GM12878 (cell line): ENCODE data around the gene HOXA2. TPM values are rescaled to one million over a fixed set of nuclear protein-coding genes. Genes with fewer than 3 reads are reported as not detected.
A peak's percentile ranks its signal among the peaks of the same experiment; 100 is the strongest.

Source experiments
- ATAC-seq: fragments of 200-7000 bp; cut with Tn5 transposase; 3 replicates; pipeline ENCODE4 v1.9.1; 2020; ENCODE audit warnings: mild to moderate bottlenecking, moderate library complexity
- Bru-seq: library from RNA; stranded (reverse); fragments of 400-500 nt; gene quantifications from one replicate; lab custom pipeline; 2021; lab: Mats Ljungman, UMichigan
- BruChase-seq, 2 experiments: library from RNA; stranded (reverse); fragments of 400-500 nt; gene quantifications; one replicate each; lab custom pipeline; 2021; lab: Mats Ljungman, UMichigan
- BruUV-seq: library from RNA; stranded (reverse); fragments of 400-500 nt; replicated peaks from 2 replicates; lab custom pipeline; 2021; lab: Mats Ljungman, UMichigan
- CTCF ChIA-PET: fragments of 300-600 bp; sonication (Branson Sonifier 250); formaldehyde crosslinking; extraction: SDS; loops from one replicate; lab custom pipeline; 2021; ENCODE audit warnings: inconsistent platforms; lab: Yijun Ruan, JAX
- POLR2A ChIA-PET: fragments of 350-600 bp; formaldehyde crosslinking; extraction: SDS; loops from one replicate; lab custom pipeline; 2021; ENCODE audit warnings: inconsistent platforms; lab: Charles Lee
- RAD21 ChIA-PET: fragments of 300-600 bp; sonication (Branson Sonifier 250); formaldehyde crosslinking; loops from one replicate; lab custom pipeline; 2023; ENCODE audit warnings: antibody characterized with exemption; ENCODE audit not compliant: unreplicated experiment; lab: Charles Lee
- SMC1A ChIA-PET: fragments of 300-600 bp; sonication (Branson Sonifier 250); formaldehyde crosslinking; loops from one replicate; lab custom pipeline; 2023; ENCODE audit not compliant: unreplicated experiment, uncharacterized antibody; lab: Charles Lee
- DNase-seq: peaks from one replicate; pipeline ENCODE4 v3.0.0-alpha.2; 2011; ENCODE audit warnings: low read depth, low spot score
- FAIRE-seq: peaks from 3 replicates; lab custom pipeline; 2011; peaks lifted over from hg19 to GRCh38; lab: Jason Lieb, UNC
- H2AFZ ChIP-seq: 2 replicates; pipeline ENCODE4 v1.6.0; 2011; ENCODE audit warnings: low read depth, low read length, control low read depth; ENCODE audit not compliant: control insufficient read depth
- H3K27ac ChIP-seq: 2 replicates; pipeline ENCODE4 v1.5.1; 2011; ENCODE audit warnings: control low read depth; ENCODE audit not compliant: control insufficient read depth, insufficient read depth
- H3K27me3 ChIP-seq, 2 experiments: replicated peaks in 1 of 2; 2 replicates each; pipeline versions ENCODE4 v1.6.0 to v1.6.1; 2011; ENCODE audit warnings: low read length in 1 of 2; ENCODE audit not compliant: control insufficient read depth in 2 of 2, insufficient read depth in 2 of 2
- H3K36me3 ChIP-seq, 2 experiments: 2 replicates each; pipeline ENCODE4 v1.5.1; 2011; ENCODE audit warnings: low read length in 1 of 2; ENCODE audit not compliant: control insufficient read depth in 2 of 2, insufficient read depth in 2 of 2
- H3K4me1 ChIP-seq: 2 replicates; pipeline ENCODE4 v1.6.1; 2011; ENCODE audit warnings: mild to moderate bottlenecking, low read length, moderate library complexity, mixed read lengths; ENCODE audit not compliant: control insufficient read depth, insufficient read depth
- H3K4me2 ChIP-seq: 2 replicates; pipeline ENCODE4 v1.6.0; 2011; ENCODE audit warnings: control low read depth; ENCODE audit not compliant: control insufficient read depth, insufficient read depth
- H3K4me3 ChIP-seq: fragments of 200-600 bp; sonication (generic); 2 replicates; pipeline ENCODE4 v1.5.1; 2016
- H3K79me2 ChIP-seq: 2 replicates; pipeline ENCODE4 v1.6.0; 2011; ENCODE audit warnings: low read length; ENCODE audit not compliant: control insufficient read depth, insufficient read depth
- H3K9ac ChIP-seq: 2 replicates; pipeline ENCODE4 v1.8.0; 2011; ENCODE audit warnings: low read length, control low read depth, mixed read lengths; ENCODE audit not compliant: control insufficient read depth, insufficient read depth
- H3K9me3 ChIP-seq: replicated peaks from 3 replicates; pipeline ENCODE4 v1.5.1; 2011; ENCODE audit warnings: mild to moderate bottlenecking, low read length; ENCODE audit not compliant: control insufficient read depth, insufficient read depth
- H4K20me1 ChIP-seq: 2 replicates; pipeline ENCODE4 v1.6.0; 2011; ENCODE audit not compliant: control insufficient read depth, insufficient read depth
- BMI1 ChIP-seq: fragments of 450-650 bp; IDR thresholded peaks from 2 replicates; pipeline ENCODE4 v1.6.1; 2016; ENCODE audit warnings: mild to moderate bottlenecking, moderate library complexity, borderline replicate concordance
- CHD2 ChIP-seq: IDR thresholded peaks from 2 replicates; pipeline ENCODE4 v1.6.1; 2011; ENCODE audit warnings: low read depth, low read length, improper control_type of control experiment, borderline replicate concordance
- GATAD2B ChIP-seq: fragments of 450-650 bp; conservative IDR thresholded peaks from 2 replicates; pipeline ENCODE4 v1.6.1; 2017; ENCODE audit warnings: low read depth, mild to moderate bottlenecking, moderate library complexity
- JUND ChIP-seq: IDR thresholded peaks from 2 replicates; pipeline ENCODE4 v1.6.1; 2012; ENCODE audit warnings: low read depth, mild to moderate bottlenecking, low read length, improper control_type of control experiment, moderate library complexity
- NFYB ChIP-seq: IDR thresholded peaks from 2 replicates; pipeline ENCODE4 v1.6.1; 2011; ENCODE audit warnings: low read depth, mild to moderate bottlenecking, low read length, improper control_type of control experiment, moderate library complexity; ENCODE audit not compliant: insufficient read depth
- RCOR1 ChIP-seq: conservative IDR thresholded peaks from 2 replicates; pipeline ENCODE4 v1.6.1; 2012; ENCODE audit warnings: low read depth, low read length, improper control_type of control experiment
- ZNF274 ChIP-seq: IDR thresholded peaks from one replicate; pipeline ENCODE4 v1.8.0; 2011; ENCODE audit not compliant: insufficient read length, insufficient read depth
- WGBS: methylation state at CpG from one replicate; pipeline ENCODE4 v1.1.6; 2016; ENCODE audit warnings: low lambda C conversion rate; ENCODE audit not compliant: insufficient replicate concordance, insufficient coverage; ENCODE audit errors: missing lambda C conversion rate; 5-methylcytosine and 5-hydroxymethylcytosine counted together
- in situ Hi-C: fragments of 300-500 bp; cut with MboI; formaldehyde crosslinking; loops from 9 replicates; pipeline ENCODE4 v1.14.3; 2018; ENCODE audit warnings: mixed read lengths
- intact Hi-C: fragments of 100-400 bp; cut with micrococcal nuclease; formaldehyde crosslinking; loops from one replicate; pipeline ENCODE4 v1.14.2; 2022; ENCODE audit not compliant: unreplicated experiment
- long read RNA-seq, 2 experiments: library from polyadenylated mRNA; unstranded; transcript quantifications; one replicate each; pipeline ENCODE4 v2.0.0, GENCODE V29; 2019 to 2020
- polyA minus RNA-seq, 3 experiments: library from RNA; depleted of rRNA, polyadenylated mRNA; stranded (reverse); fragments of >200 nt; gene quantifications; 2 replicates each; pipeline ENCODE4 v1.2.3, GENCODE V29; 2011
- polyA plus RNA-seq, 11 experiments: library from polyadenylated mRNA; depleted of rRNA in 4 of 11; unstranded in 6 of 11; stranded (reverse) in 5 of 11; fragments of >200 nt; fragmentation: Nextera tagmentation in 4 of 11; fragmentation: Illumina TruSeq in 1 of 11; extraction: Ambion mirVana in 4 of 11; extraction: Trizol in 1 of 11; gene quantifications; 1 replicate in 1 of 11; 2 replicates in 10 of 11; pipeline versions ENCODE4 v1.2.1 to v1.2.3, GENCODE V29; 2011 to 2016; ENCODE audit warnings: inconsistent platforms in 2 of 11, missing spikeins in 2 of 11, low read depth in 1 of 11
- total RNA-seq, 4 experiments: library from RNA; depleted of rRNA in 3 of 4; stranded (reverse); fragments of >200 nt in 3 of 4; fragmentation: Illumina TruSeq in 1 of 4; extraction: Trizol in 1 of 4; gene quantifications; 2 replicates each; pipeline versions ENCODE4 v1.2.1 to v1.2.3, GENCODE V29; 2013 to 2021
- TF ChIP-seq, protein P1 (sequence below): IDR thresholded peaks from 2 replicates; pipeline ENCODE4 v1.6.1; 2012; ENCODE audit warnings: low read depth, low read length, improper control_type of control experiment

The HOXA2 gene
- not detected in 2 replicates for total RNA-seq (2013; cell fraction: nucleolus; rRNA removed)
- total RNA-seq (2014; rRNA removed) (not detected in 2 replicates), total RNA-seq (2014; rRNA removed; fragmentation: Illumina TruSeq; extraction: Trizol) (not detected in 2 replicates), total RNA-seq (2021) (not detected in 2 replicates), polyA plus RNA-seq (2011; rRNA removed) (not detected in 2 replicates), polyA plus RNA-seq (2014; fragmentation: Illumina TruSeq; extraction: Trizol) (not detected in 2 replicates), polyA plus RNA-seq (2014; fragmentation: Nextera tagmentation; extraction: Ambion mirVana) (not detected), polyA plus RNA-seq (2014; rRNA removed) (not detected in 2 replicates), polyA plus RNA-seq (2016; fragmentation: Nextera tagmentation; extraction: Ambion mirVana) (not detected), polyA minus RNA-seq (2011; rRNA and poly(A)+ RNA removed) (not detected in 2 replicates), Bru-seq, nascent RNA (not detected), BruChase-seq, experiment 1, labeled RNA remaining after a 6-hour chase (not detected), BruChase-seq, experiment 2, labeled RNA remaining after a 2-hour chase (not detected)
- not detected for polyA plus RNA-seq (2011; ENCODE audit: low read depth)
- 0.03 TPM in 1 of 2 replicates, not detected in the other for polyA plus RNA-seq (2011; cell fraction: cytosol; rRNA removed)
- not detected in 2 replicates for polyA plus RNA-seq (2011; cell fraction: nucleus; rRNA removed)
- 0.07 TPM in 1 of 2 replicates, not detected in the other for polyA plus RNA-seq (2012)
- polyA minus RNA-seq (2011; cell fraction: cytosol; rRNA and poly(A)+ RNA removed) = not detected in 2 replicates
- polyA minus RNA-seq (2011; cell fraction: nucleus; rRNA and poly(A)+ RNA removed) = not detected in 2 replicates
- long read RNA-seq, experiment 1 = 0 reads
- long read RNA-seq, experiment 2 = 0 reads

DNA sequence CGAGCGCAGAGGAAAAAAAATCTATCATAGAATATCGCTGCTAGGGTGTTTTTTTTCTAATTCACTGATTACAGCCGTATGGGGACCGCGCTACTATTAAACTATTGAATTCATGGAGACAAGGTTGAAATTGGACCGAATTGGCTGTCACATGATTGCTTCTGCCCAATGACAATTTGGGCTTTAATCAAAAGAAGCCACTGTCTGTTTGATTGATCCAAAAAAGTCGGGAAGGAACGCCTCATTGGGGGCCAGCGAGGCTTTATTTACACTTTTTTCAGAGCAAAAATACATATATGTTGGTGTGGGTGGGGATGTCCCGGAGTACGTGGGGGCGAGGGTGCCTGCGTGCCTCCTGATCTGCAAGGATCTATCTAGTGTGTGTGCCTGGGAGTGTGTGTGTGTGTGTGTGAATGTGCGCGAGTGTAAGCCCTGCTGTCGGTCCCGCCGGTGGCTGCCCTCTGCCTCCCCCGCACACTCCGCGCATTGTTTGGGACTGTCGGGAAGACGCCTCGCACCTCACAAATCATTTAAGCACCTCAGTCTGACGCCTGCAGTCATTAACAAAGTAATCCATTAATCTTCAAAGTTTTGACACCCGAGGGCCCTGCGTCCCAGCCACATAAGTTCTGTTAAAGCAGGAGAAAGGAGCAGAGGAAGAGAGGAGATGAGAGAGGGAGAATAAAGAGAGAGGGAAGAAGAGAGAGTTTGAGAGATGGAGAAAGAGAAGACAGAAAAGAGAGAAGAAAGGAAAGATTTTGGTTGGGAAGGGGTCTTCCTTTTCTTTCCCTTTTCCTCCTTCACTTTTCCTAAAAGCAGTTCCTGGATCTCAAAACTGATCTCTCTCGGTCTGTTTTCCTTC lies at the start of gene HOXA2:
HOXA2 (minus strand) TSS at position 103 of the 862 bp plus-strand sequence. CDS start 183 bp downstream, outside the sequence.
- ATAC-seq = peak; percentile 24; the same call in 2 of the 3 replicates
- Histone ChIP-seq H3K4me2 (no peak within 1 kb of the TSS), H3K9me3 (no peaks in the 10 kb centered on the region; the same call in 2 of the 3 replicates), H3K4me3 (no peak within 1 kb of the TSS), H3K27ac (no peak within 1 kb of the TSS)
- no TSS peak for BruUV-seq
- WGBS = 53% methylated on average over 28 of the region's 29 CpGs
- intact Hi-C loops = no loop called here
- no peak for TF ChIP-seq GATAD2B
- TF ChIP-seq ZNF274 = no peak
- TF ChIP-seq NFYB = no peak
- TF ChIP-seq CHD2 = no peak
- TF ChIP-seq RCOR1 = no peak
- no peak for TF ChIP-seq JUND
- TF ChIP-seq, protein P1, sequence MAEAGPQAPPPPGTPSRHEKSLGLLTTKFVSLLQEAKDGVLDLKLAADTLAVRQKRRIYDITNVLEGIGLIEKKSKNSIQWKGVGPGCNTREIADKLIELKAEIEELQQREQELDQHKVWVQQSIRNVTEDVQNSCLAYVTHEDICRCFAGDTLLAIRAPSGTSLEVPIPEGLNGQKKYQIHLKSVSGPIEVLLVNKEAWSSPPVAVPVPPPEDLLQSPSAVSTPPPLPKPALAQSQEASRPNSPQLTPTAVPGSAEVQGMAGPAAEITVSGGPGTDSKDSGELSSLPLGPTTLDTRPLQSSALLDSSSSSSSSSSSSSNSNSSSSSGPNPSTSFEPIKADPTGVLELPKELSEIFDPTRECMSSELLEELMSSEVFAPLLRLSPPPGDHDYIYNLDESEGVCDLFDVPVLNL = no peak
- no peak for TF ChIP-seq BMI1
- TF ChIP-seq, all 136 proteins: peak for 0
- DNase-seq (no peak), FAIRE-seq (no peak)
- Histone ChIP-seq H3K27me3 (peaks cover 4% of the 10 kb centered on the region in 2 experiments), H3K79me2 (no peaks in the 10 kb centered on the region), H3K36me3 (no peaks in the 10 kb centered on the region), H3K4me1 (no peaks in the 10 kb centered on the region), H2AFZ (no peak within 1 kb of the TSS), H4K20me1 (no peaks in the 10 kb centered on the region), H3K9ac (no peak within 1 kb of the TSS)
- POLR2A ChIA-PET = no interaction called here
- CTCF ChIA-PET = no interaction called here
- SMC1A ChIA-PET = no interaction called here
- in situ Hi-C loops = no loop called here
- RAD21 ChIA-PET = no interaction called here
